Gastrocnemius medialis (tissue), 4 donors: ENCODE results near the gene MAML1.

Experiments used
- POLR2A ChIP-seq, 2 donors: fragments of 450-650 bp; IDR thresholded peaks; one replicate each; pipeline ENCODE4 v1.6.1; 2017; ENCODE audit warnings: antibody characterized with exemption in 2 of 2, mild to moderate bottlenecking in 2 of 2, moderate library complexity in 2 of 2
- TF ChIP-seq, protein P1 (sequence below), 5 experiments: fragments of 450-650 bp in 3 of 5; fragments of 200-600 bp in 2 of 5; sonication (generic) in 2 of 5; IDR thresholded peaks in 4 of 5; conservative IDR thresholded peaks in 1 of 5; 1 replicate in 4 of 5; 2 replicates in 1 of 5; pipeline ENCODE4 v1.5.1; 2016 to 2019; ENCODE audit warnings: antibody characterized with exemption in 5 of 5, mild to moderate bottlenecking in 3 of 5, moderate library complexity in 3 of 5

DNA sequence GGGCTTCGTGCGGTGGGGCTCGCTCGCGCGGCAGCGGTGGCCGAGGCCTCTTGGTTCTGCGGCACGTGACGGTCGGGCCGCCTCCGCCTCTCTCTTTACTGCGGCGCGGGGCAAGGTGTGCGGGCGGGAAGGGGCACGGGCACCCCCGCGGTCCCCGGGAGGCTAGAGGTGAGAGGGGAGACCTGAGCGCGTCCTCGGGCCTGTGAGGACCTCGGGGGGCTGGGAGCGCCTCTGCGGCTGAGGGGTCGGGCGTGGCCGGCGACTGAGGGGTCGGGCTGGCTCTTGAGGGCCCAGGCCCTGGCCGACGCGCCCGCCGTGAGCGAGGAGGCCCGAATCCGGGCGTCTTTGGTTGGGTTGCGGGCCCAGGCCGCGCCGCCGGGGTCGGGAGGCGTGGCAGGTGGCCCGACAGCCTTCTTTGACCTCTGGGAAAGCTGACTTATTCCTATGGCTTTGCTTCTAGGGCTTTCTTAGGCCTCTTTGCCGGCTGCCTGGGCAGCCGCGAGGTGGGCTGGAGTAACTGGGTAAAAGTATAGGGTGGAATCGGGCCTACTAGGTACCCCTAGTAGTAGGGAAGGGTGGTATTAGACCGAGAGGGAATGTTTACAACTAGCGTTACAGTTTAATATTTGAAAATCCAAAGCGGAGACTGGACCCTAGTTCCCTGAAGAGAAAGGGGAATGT lies 33.5 kb upstream of the MAML1 start, which contains the start of gene CANX:
- TF ChIP-seq, protein P1, sequence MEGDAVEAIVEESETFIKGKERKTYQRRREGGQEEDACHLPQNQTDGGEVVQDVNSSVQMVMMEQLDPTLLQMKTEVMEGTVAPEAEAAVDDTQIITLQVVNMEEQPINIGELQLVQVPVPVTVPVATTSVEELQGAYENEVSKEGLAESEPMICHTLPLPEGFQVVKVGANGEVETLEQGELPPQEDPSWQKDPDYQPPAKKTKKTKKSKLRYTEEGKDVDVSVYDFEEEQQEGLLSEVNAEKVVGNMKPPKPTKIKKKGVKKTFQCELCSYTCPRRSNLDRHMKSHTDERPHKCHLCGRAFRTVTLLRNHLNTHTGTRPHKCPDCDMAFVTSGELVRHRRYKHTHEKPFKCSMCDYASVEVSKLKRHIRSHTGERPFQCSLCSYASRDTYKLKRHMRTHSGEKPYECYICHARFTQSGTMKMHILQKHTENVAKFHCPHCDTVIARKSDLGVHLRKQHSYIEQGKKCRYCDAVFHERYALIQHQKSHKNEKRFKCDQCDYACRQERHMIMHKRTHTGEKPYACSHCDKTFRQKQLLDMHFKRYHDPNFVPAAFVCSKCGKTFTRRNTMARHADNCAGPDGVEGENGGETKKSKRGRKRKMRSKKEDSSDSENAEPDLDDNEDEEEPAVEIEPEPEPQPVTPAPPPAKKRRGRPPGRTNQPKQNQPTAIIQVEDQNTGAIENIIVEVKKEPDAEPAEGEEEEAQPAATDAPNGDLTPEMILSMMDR (IDR thresholded peaks at IDR 0.05 in 4 of 5, conservative IDR thresholded peaks at IDR 0.05 in 1 of 5), result peak in 1 of 5 experiments; percentile 9
- peak; percentile 89 for TF ChIP-seq POLR2A (IDR thresholded peaks at IDR 0.05)
